DOHH2 (cell line): Measurements from ENCODE around the gene ITGAE.
A peak's percentile ranks its signal among the peaks of the same experiment; 100 is the strongest.

Source experiments
- H3F3A ChIP-seq: fragments of 200-600 bp; sonication (generic), shearing (Covaris generic); 2 replicates; pipeline ENCODE4 v1.6.0; 2016; ENCODE audit warnings: antibody characterized with exemption, mild to moderate bottlenecking; ENCODE audit not compliant: control insufficient read depth, insufficient read depth
- H3K27ac ChIP-seq: fragments of 200-600 bp; sonication (generic); 2 replicates; pipeline ENCODE4 v1.5.1; 2014; ENCODE audit warnings: low read depth, mild to moderate bottlenecking, low read length, moderate library complexity
- H3K27me3 ChIP-seq: fragments of 200-600 bp; sonication (generic); 2 replicates; pipeline ENCODE4 v1.6.1; 2014; ENCODE audit warnings: mild to moderate bottlenecking, low read length, mixed read lengths; ENCODE audit not compliant: control insufficient read depth
- H3K36me3 ChIP-seq: fragments of 200-600 bp; sonication (generic); 2 replicates; pipeline ENCODE4 v1.6.1; 2014; ENCODE audit warnings: mild to moderate bottlenecking, low read length, moderate library complexity, mixed read lengths; ENCODE audit not compliant: control insufficient read depth
- H3K4me1 ChIP-seq: fragments of 200-600 bp; sonication (generic); 2 replicates; pipeline ENCODE4 v1.6.1; 2014; ENCODE audit warnings: mild to moderate bottlenecking, low read length, mixed read lengths; ENCODE audit not compliant: control insufficient read depth
- H3K4me2 ChIP-seq: fragments of 200-600 bp; sonication (generic); 2 replicates; pipeline ENCODE4 v1.6.0; 2014; ENCODE audit warnings: mild to moderate bottlenecking, low read length, moderate library complexity
- H3K4me3 ChIP-seq: fragments of 200-600 bp; sonication (generic); 2 replicates; pipeline ENCODE4 v1.5.1; 2014; ENCODE audit warnings: mild to moderate bottlenecking, low read length, mixed read lengths
- H3K79me2 ChIP-seq: fragments of 200-600 bp; sonication (generic); 2 replicates; pipeline ENCODE4 v1.6.1; 2014; ENCODE audit warnings: mild to moderate bottlenecking, low read length, mixed read lengths; ENCODE audit not compliant: control insufficient read depth
- H3K9me2 ChIP-seq: fragments of 200-600 bp; sonication (generic); replicated peaks from 2 replicates; pipeline ENCODE4 v1.6.1; 2014; ENCODE audit warnings: mild to moderate bottlenecking, low read length, mixed read lengths; ENCODE audit not compliant: control insufficient read depth
- H3K9me3 ChIP-seq: fragments of 200-600 bp; sonication (generic); 2 replicates; pipeline ENCODE4 v1.6.1; 2014; ENCODE audit warnings: antibody characterized with exemption, low read length, mixed read lengths; ENCODE audit not compliant: control insufficient read depth, insufficient read depth
- H4K20me1 ChIP-seq: fragments of 200-600 bp; sonication (generic); 2 replicates; pipeline ENCODE4 v1.6.0; 2014; ENCODE audit warnings: low read depth, mild to moderate bottlenecking, antibody characterized with exemption, low read length, moderate library complexity; ENCODE audit not compliant: control insufficient read depth, insufficient read depth
- EZH2phosphoT487 ChIP-seq: fragments of 200-600 bp; sonication (generic); IDR thresholded peaks from 2 replicates; pipeline ENCODE4 v1.6.1; 2017; ENCODE audit warnings: borderline replicate concordance, mild to moderate bottlenecking, antibody characterized with exemption, low read length, moderate library complexity, mixed read lengths
- TF ChIP-seq, protein P1 (sequence below): fragments of 200-600 bp; sonication (generic); IDR thresholded peaks from one replicate; pipeline ENCODE4 v1.5.1; 2014; ENCODE audit warnings: antibody characterized with exemption, mild to moderate bottlenecking, low read depth, low read length; ENCODE audit not compliant: poor library complexity, severe bottlenecking

ITGAE gene

DNA sequence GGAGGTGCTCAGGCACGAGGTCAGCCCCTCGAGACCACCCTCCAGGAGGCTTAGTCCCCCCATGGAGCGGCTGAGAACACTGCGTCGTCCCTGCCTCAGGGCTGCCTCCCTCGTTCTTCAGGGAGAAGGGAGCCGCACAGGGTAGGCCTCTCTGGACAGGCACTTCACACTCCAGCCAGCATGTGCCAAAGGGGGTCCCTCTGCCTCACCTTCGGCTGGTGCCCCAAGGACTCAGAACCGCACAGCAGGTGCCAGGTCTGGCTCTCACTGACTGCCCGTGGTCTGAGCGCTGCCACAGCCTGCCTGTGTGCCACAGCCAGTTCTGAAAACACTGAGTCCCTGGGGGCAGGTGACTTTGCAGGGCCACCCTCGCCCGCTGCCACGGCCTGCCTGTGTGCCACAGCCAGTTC lies 112.1 kb downstream of the ITGAE start:
- H3K4me2 ChIP-seq = peak overlapping the region; percentile 75
- H3F3A ChIP-seq = peaks cover 25% of the 10 kb centered on the region
- TF ChIP-seq EZH2phosphoT487 = no peak
- TF ChIP-seq, protein P1, sequence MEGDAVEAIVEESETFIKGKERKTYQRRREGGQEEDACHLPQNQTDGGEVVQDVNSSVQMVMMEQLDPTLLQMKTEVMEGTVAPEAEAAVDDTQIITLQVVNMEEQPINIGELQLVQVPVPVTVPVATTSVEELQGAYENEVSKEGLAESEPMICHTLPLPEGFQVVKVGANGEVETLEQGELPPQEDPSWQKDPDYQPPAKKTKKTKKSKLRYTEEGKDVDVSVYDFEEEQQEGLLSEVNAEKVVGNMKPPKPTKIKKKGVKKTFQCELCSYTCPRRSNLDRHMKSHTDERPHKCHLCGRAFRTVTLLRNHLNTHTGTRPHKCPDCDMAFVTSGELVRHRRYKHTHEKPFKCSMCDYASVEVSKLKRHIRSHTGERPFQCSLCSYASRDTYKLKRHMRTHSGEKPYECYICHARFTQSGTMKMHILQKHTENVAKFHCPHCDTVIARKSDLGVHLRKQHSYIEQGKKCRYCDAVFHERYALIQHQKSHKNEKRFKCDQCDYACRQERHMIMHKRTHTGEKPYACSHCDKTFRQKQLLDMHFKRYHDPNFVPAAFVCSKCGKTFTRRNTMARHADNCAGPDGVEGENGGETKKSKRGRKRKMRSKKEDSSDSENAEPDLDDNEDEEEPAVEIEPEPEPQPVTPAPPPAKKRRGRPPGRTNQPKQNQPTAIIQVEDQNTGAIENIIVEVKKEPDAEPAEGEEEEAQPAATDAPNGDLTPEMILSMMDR = no peak
- H3K27ac ChIP-seq = peak overlapping the region; percentile 89
- peaks cover 5% of the 10 kb centered on the region; the same call in 1 of the 2 replicates for H4K20me1 ChIP-seq
- H3K9me3 ChIP-seq = no peaks in the 10 kb centered on the region
- peaks cover 50% of the 10 kb centered on the region for H3K79me2 ChIP-seq
- H3K36me3 ChIP-seq = peaks cover 60% of the 10 kb centered on the region
- H3K4me1 ChIP-seq = peaks cover 74% of the 10 kb centered on the region
- H3K9me2 ChIP-seq = no peaks in the 10 kb centered on the region
- H3K4me3 ChIP-seq = peak overlapping the region; percentile 63
- H3K27me3 ChIP-seq = no peaks in the 10 kb centered on the region

- peak overlapping the region; percentile 75 for H3K4me2 ChIP-seq
These were observed 112.9 kb downstream of the ITGAE start for GRCh38 chr17:3688027-3688553.

DNA sequence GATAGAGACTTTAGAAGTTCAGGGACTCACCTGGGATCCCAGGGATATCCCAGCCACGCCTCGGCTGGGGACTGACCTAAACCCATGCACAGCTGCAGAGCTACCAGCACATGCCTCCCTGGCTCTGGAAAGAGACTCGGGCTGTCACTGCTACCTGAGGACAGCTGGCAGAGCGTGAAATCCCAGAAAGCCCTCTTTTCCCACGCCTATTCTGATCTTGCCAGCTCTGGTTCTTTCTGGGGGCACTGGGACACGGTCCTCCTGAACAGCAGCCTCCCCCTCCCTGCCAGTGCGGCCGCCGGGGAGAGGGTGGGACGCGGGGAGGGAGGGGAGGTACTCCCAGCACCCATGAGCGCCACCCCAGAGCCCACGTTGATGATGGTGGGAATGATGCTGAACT lies 115.8 kb downstream of the ITGAE start:
- peaks cover 19% of the 10 kb centered on the region for H3K79me2 ChIP-seq
- H3K9me2 ChIP-seq = no peaks in the 10 kb centered on the region
- H3K4me3 ChIP-seq = 0 out of 2 replicates have a peak overlapping the region, but pooled peaks have one; percentile 32
- peaks cover 52% of the 10 kb centered on the region for H3K4me1 ChIP-seq
- peak overlapping the region; percentile 43; the same call in 1 of the 2 replicates for H3K4me2 ChIP-seq
- H3K27ac ChIP-seq = peak overlapping the region; percentile 79
- H3F3A ChIP-seq = peaks cover 27% of the 10 kb centered on the region
- peaks cover 58% of the 10 kb centered on the region for H3K36me3 ChIP-seq
- no peaks in the 10 kb centered on the region for H3K27me3 ChIP-seq
- TF ChIP-seq EZH2phosphoT487 = no peak
- TF ChIP-seq, protein P1 = no peak
- no peaks in the 10 kb centered on the region for H3K9me3 ChIP-seq
- H4K20me1 ChIP-seq = no peaks in the 10 kb centered on the region; the same call in 1 of the 2 replicates

More at GRCh38 chr17:3688027-3688553, 112.9 kb downstream of the ITGAE start:
- H3K36me3 ChIP-seq = peaks cover 62% of the 10 kb centered on the region
- peaks cover 5% of the 10 kb centered on the region; the same call in 1 of the 2 replicates for H4K20me1 ChIP-seq
- no peaks in the 10 kb centered on the region for H3K27me3 ChIP-seq
- H3K79me2 ChIP-seq = peaks cover 42% of the 10 kb centered on the region
- peak overlapping the region; percentile 89 for H3K27ac ChIP-seq
- peaks cover 27% of the 10 kb centered on the region for H3F3A ChIP-seq
- no peaks in the 10 kb centered on the region for H3K9me3 ChIP-seq
- no peaks in the 10 kb centered on the region for H3K9me2 ChIP-seq
- peak overlapping the region; percentile 63 for H3K4me3 ChIP-seq
- no peak for TF ChIP-seq EZH2phosphoT487
- TF ChIP-seq, protein P1 = no peak
- peaks cover 75% of the 10 kb centered on the region for H3K4me1 ChIP-seq
